ENCODE results near the gene ELFN2. TPM values are rescaled to one million over a fixed set of nuclear protein-coding genes. Genes with fewer than 3 reads are reported as not detected.

ELFN2 gene
- total RNA-seq, 2 experiments from 2014 or later: 0.63 to 1.8 TPM

- Histone ChIP-seq H3K27ac (ENCODE audit: low read depth, low read length, poor library complexity, severe bottlenecking) (no peak overlapping the region), H3K4me3 (ENCODE audit: low read depth, low read length, poor library complexity, severe bottlenecking) (no peak overlapping the region), H2AFZ (ENCODE audit: low read length) (no peak overlapping the region), H3K9me2 (ENCODE audit: insufficient read depth, low read length) (no peaks in the 10 kb centered on the region), H4K20me1 (ENCODE audit: insufficient read depth, low read length) (no peaks in the 10 kb centered on the region), H3K79me2 (ENCODE audit: insufficient read depth, low read depth, low read length) (no peaks in the 10 kb centered on the region), H3K4me2 (ENCODE audit: low read length) (no peak overlapping the region), H3K9me3 (ENCODE audit: low read length) (no peaks in the 10 kb centered on the region), H3K36me3 (ENCODE audit: insufficient read depth, low read length) (no peaks in the 10 kb centered on the region), H3K4me1 (ENCODE audit: insufficient read depth, low read length, poor library complexity, severe bottlenecking) (no peaks in the 10 kb centered on the region)
- CTCF ChIA-PET (ENCODE audit: unreplicated experiment): no interaction called here
- POLR2A ChIA-PET: no interaction called here
- TF ChIP-seq CTCF (conservative IDR thresholded peaks at IDR 0.05; ENCODE audit: low read length) (no peak), EZH2phosphoT487 (IDR thresholded peaks at IDR 0.05; ENCODE audit: borderline replicate concordance, low read depth, low read length) (no peak)
- no peak for DNase-seq (ENCODE audit: low spot score)
- no TSS peak for BruUV-seq (replicated peaks)
- intact Hi-C loops (cut with micrococcal nuclease; ENCODE audit: unreplicated experiment): no loop called here
Observed at GRCh38 chr22:37427711-37428635, 694 bp upstream of the ELFN2 start.

GRCh38 chr22:37426706-37427134 lies 559 bp downstream of the ELFN2 start:
- Histone ChIP-seq H3K36me3 (ENCODE audit: insufficient read depth, low read length) (no peaks in the 10 kb centered on the region), H3K4me2 (ENCODE audit: low read length) (no peak overlapping the region), H3K27ac (ENCODE audit: low read depth, low read length, poor library complexity, severe bottlenecking) (no peak overlapping the region), H3K79me2 (ENCODE audit: insufficient read depth, low read depth, low read length) (no peaks in the 10 kb centered on the region), H3K4me1 (ENCODE audit: insufficient read depth, low read length, poor library complexity, severe bottlenecking) (no peaks in the 10 kb centered on the region), H4K20me1 (ENCODE audit: insufficient read depth, low read length) (no peaks in the 10 kb centered on the region), H3K4me3 (ENCODE audit: low read depth, low read length, poor library complexity, severe bottlenecking) (no peak overlapping the region), H3K9me3 (ENCODE audit: low read length) (no peaks in the 10 kb centered on the region), H2AFZ (ENCODE audit: low read length) (no peak overlapping the region), H3K9me2 (ENCODE audit: insufficient read depth, low read length) (no peaks in the 10 kb centered on the region)
- BruUV-seq (replicated peaks): no TSS peak
- ChIA-PET POLR2A (no interaction called here), CTCF (ENCODE audit: unreplicated experiment) (no interaction called here)
- intact Hi-C loops (cut with micrococcal nuclease; ENCODE audit: unreplicated experiment): no loop called here
- TF ChIP-seq CTCF (conservative IDR thresholded peaks at IDR 0.05; ENCODE audit: low read length) (no peak), EZH2phosphoT487 (IDR thresholded peaks at IDR 0.05; ENCODE audit: borderline replicate concordance, low read depth, low read length) (no peak)
- DNase-seq (ENCODE audit: low spot score): no peak

Measured in OCI-LY7 (cell line).